Ovary (tissue), 3 donors: Measurements from ENCODE around the gene TMEM109.

Experiments used
- CTCF ChIP-seq, 3 donors: fragments of 450-650 bp in 2 of 3; fragments of 200-600 bp in 1 of 3; IDR thresholded peaks; one replicate each; pipeline versions ENCODE4 v1.5.1 to v1.8.0; 2016 to 2022; ENCODE audit warnings: antibody characterized with exemption in 3 of 3, mild to moderate bottlenecking in 1 of 3
- EP300 ChIP-seq: sonication (generic); formaldehyde crosslinking; IDR thresholded peaks from one replicate; pipeline ENCODE4 v1.6.1; 2017; ENCODE audit warnings: antibody characterized with exemption
- donor health status: DM: no; HTN: no; CAD: no.

- TF ChIP-seq CTCF (IDR thresholded peaks at IDR 0.05) (no peak), EP300 (no peak)
These were observed 968 bp upstream of the TMEM109 start for GRCh38 chr11:60912851-60913528.
